Thymus (tissue), 11 donors: ENCODE measurements around the gene GNAI3. TPM values are rescaled to one million over a fixed set of nuclear protein-coding genes. Genes with fewer than 3 reads are reported as not detected.

Experiments
- DNase-seq, 9 donors: peaks; one replicate each; pipeline ENCODE4 v3.0.0-alpha.2; 2013; ENCODE audit warnings: low spot score in 9 of 9, low read depth in 6 of 9, missing footprints in 1 of 9
- H3K27ac ChIP-seq, 2 donors: one replicate each; pipeline ENCODE4 v1.5.1; 2013; ENCODE audit warnings: control low read depth in 1 of 2, low read depth in 1 of 2, low read length in 1 of 2, mild to moderate bottlenecking in 1 of 2, moderate library complexity in 1 of 2
- H3K27me3 ChIP-seq, 2 donors: one replicate each; pipeline ENCODE4 v1.5.1; 2013; ENCODE audit warnings: low read length in 1 of 2; ENCODE audit not compliant: control insufficient read depth in 2 of 2, insufficient read depth in 1 of 2
- H3K36me3 ChIP-seq, 2 donors: one replicate each; pipeline ENCODE4 v1.5.1; 2013; ENCODE audit warnings: low read length in 1 of 2, mild to moderate bottlenecking in 1 of 2, moderate library complexity in 1 of 2; ENCODE audit not compliant: control insufficient read depth in 2 of 2, insufficient read depth in 2 of 2
- H3K4me1 ChIP-seq, 2 donors: one replicate each; pipeline ENCODE4 v1.5.1; 2013; ENCODE audit warnings: low read length in 2 of 2; ENCODE audit not compliant: control insufficient read depth in 2 of 2, insufficient read depth in 2 of 2
- H3K4me3 ChIP-seq, 2 donors: one replicate each; pipeline ENCODE4 v1.5.1; 2013; ENCODE audit warnings: low read length in 2 of 2, control low read depth in 1 of 2, mild to moderate bottlenecking in 1 of 2
- H3K9me3 ChIP-seq, 2 donors: one replicate each; pipeline ENCODE4 v1.5.1; 2013; ENCODE audit warnings: low read length in 1 of 2, mild to moderate bottlenecking in 1 of 2; ENCODE audit not compliant: control insufficient read depth in 2 of 2, insufficient read depth in 1 of 2
- WGBS: extraction: QIAGEN DNeasy Blood & Tissue Kit; methylation state at CpG from one replicate; pipeline ENCODE4 v1.1.7; 2013; 5-methylcytosine and 5-hydroxymethylcytosine counted together
- polyA plus RNA-seq: library from polyadenylated mRNA; stranded (reverse); fragments of 200-250 nt; gene quantifications from one replicate; pipeline ENCODE4 v1.2.3, GENCODE V29; 2013
- total RNA-seq: library from RNA; stranded (reverse); fragments of 120-200 nt; gene quantifications from one replicate; pipeline ENCODE4 v1.2.4, GENCODE V29; 2013
- donor health status: healthy.

Gene GNAI3
- total and polyA plus RNA-seq, 2 donors, result 4.7 to 7.7 TPM

DNA sequence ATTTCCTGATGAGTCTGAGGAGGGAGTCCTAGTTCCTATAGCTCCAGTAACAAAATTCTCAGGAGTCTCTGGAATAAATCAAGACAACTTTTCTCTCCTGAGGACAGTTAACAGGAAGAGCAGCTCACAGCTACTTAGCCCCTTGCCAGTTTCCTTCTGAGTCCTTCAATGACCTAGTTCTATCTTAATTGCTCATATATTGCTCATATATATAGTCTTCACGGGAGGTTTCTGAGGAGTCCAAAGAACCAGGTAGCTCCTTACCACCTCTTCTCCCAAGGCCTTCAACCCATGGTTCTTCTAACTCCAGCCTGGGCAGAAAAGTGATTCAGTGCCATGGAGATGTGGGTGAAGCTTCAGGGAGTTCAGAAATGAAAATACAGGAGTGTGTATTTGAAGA is 43.4 kb upstream of the GNAI3 start:
- H3K27ac ChIP-seq, result no peak overlapping the region
- no peak for DNase-seq
- no peak overlapping the region for H3K4me3 ChIP-seq
- H3K9me3 ChIP-seq, result no peaks in the 10 kb centered on the region
- peaks cover 0 to 17% of the 10 kb centered on the region in 2 donors for H3K27me3 ChIP-seq
- H3K36me3 ChIP-seq, result peaks cover 12 to 14% of the 10 kb centered on the region in 2 donors
- peaks cover 36 to 64% of the 10 kb centered on the region in 2 donors for H3K4me1 ChIP-seq
- 98% methylated on average over 1 of the region's 1 CpG for WGBS

DNA sequence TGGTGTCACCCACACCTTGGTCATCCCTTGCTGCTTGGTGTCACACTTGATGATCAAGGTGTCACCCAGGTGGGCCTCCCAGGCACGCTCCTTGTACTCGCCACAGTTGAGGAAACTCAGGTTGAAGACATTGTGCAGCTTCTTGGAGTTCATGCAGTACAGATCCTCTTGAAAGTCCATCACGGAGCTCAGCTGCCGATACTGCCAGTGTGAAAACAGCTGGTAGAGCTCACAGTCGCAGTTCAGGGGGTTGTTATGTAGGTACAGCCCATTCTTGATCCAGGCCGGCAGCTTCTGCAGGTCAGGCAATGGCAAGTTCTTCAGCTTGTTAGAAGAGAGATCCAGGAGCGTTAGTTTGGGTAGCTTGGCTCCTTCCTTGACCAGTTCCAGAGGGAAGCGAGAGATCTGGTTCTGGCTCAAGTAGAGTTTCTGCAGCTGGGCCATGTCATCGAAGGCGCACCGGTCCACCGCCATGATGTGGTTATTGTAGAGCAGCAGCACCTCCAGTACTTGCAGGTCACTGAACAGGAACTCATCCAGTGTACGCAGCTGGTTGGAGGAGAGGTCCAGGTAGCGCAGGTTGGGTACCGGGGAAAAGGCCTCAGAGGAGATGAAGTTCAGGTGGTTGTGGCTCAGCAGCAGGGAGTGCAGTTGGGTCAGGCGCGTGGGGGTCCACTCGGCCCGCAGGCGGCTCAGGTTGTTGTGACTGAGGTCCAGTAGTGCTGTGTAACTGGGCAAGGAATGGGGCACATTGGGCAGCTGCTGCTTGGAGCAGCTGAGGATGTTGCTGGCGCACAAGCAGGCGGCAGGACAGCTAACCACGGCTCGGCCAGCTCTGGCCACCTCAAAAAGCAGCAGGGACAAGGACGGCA is 40.2 kb upstream of the GNAI3 start:
- no peak for DNase-seq
- H3K27me3 ChIP-seq, result peaks cover 0 to 30% of the 10 kb centered on the region in 2 donors
- no peak overlapping the region for H3K27ac ChIP-seq
- WGBS, result 96% methylated on average over 25 of the region's 25 CpGs
- peaks cover 0 to 4% of the 10 kb centered on the region in 2 donors for H3K9me3 ChIP-seq
- no peak overlapping the region for H3K4me3 ChIP-seq
- peaks cover 4 to 6% of the 10 kb centered on the region in 2 donors for H3K36me3 ChIP-seq
- peaks cover 13 to 39% of the 10 kb centered on the region in 2 donors for H3K4me1 ChIP-seq

- peaks cover 9 to 35% of the 10 kb centered on the region in 2 donors for H3K4me1 ChIP-seq
- H3K27me3 ChIP-seq, result peaks cover 0 to 30% of the 10 kb centered on the region in 2 donors
- WGBS, result 95% methylated on average over 7 of the region's 7 CpGs
- H3K9me3 ChIP-seq, result peaks cover 0 to 4% of the 10 kb centered on the region in 2 donors
- peaks cover 4 to 6% of the 10 kb centered on the region in 2 donors for H3K36me3 ChIP-seq
- no peak overlapping the region for H3K27ac ChIP-seq
- DNase-seq, result no peak
- peak overlapping the region; percentile 40 to 72 for H3K4me3 ChIP-seq
These were observed 39.6 kb upstream of the GNAI3 start for GRCh38 chr1:109508873-109509175.

GRCh38 chr1:109509176-109510134 is 39.0 kb upstream of the GNAI3 start, which contains the start of gene AMIGO1:
TSS of gene AMIGO1 (minus strand) at chr1:109509727. CDS start at chr1:109508912, 815 bp downstream.
- H3K27me3 ChIP-seq, result peaks cover 0 to 30% of the 10 kb centered on the region in 2 donors
- H3K4me3 ChIP-seq, result peak within 1 kb of the TSS; percentile 52 to 72
- WGBS, result 4% methylated on average over 100 of the region's 100 CpGs
- peaks cover 0 to 4% of the 10 kb centered on the region in 2 donors for H3K9me3 ChIP-seq
- DNase-seq, result peak in 4 of 9 donors; percentile 50 to 77 (median 64)
- H3K4me1 ChIP-seq, result peaks cover 4 to 29% of the 10 kb centered on the region in 2 donors
- H3K27ac ChIP-seq, result peak within 1 kb of the TSS in 1 of 2 donors; percentile 33
- peaks cover 4 to 5% of the 10 kb centered on the region in 2 donors for H3K36me3 ChIP-seq

DNA sequence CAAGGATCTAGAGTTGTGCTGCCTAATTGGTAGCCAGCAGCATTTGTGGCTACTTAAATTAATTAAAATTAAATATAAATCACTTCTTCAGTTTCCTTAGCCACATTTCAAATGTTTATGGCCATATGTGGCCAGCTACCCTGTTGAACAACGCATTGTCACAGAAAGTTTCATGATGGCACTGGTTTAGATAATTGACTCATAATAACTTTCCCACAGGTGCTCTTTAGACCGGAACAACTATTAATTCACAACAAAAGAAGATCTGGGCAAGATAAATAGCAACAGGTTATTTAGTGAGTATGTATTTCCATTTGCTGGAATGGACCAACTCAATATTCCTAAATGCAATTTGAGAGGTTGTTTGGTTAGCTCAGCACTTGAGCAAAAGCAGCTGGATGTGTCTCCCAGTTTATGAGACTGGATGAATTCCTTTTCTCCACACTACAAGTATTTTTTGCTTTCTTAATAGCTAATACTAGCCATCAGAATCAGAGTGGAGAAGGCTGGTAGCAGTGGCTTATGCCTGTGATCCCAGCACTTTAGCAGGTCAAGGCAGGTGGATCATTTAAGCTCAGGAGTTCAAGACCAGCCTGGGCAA is 35.2 kb upstream of the GNAI3 start:
- Histone ChIP-seq H3K27me3 (peaks cover 0 to 28% of the 10 kb centered on the region in 2 donors), H3K27ac (no peak overlapping the region), H3K4me3 (no peak overlapping the region), H3K4me1 (peaks cover 4 to 17% of the 10 kb centered on the region in 2 donors), H3K36me3 (no peaks in the 10 kb centered on the region), H3K9me3 (peaks cover 0 to 4% of the 10 kb centered on the region in 2 donors)
- WGBS, result 95% methylated on average over 2 of the region's 2 CpGs
- no peak for DNase-seq

DNA sequence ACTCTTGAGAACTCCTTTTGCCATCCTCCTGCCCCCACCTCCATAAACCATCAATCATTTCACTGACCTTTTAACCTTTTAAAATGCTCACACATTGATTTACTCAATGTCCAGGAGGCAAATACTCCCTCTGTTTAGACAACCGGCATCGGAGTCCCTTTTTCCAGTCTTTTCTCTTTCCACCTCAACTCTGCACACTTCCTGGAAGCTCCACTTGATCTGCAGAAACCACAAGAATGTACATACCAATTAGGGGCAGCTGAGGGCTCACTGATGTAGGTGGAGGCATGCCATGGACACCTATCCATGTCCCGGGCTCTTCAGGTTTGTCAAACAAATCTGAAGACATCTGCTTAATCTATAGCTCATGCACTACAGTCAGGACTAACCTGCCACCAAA is 33.6 kb upstream of the GNAI3 start:
- Histone ChIP-seq H3K27me3 (peaks cover 0 to 14% of the 10 kb centered on the region in 2 donors), H3K9me3 (peaks cover 0 to 4% of the 10 kb centered on the region in 2 donors), H3K27ac (no peak overlapping the region), H3K4me3 (no peak overlapping the region), H3K4me1 (peaks cover 4 to 9% of the 10 kb centered on the region in 2 donors), H3K36me3 (no peaks in the 10 kb centered on the region)
- 88% methylated on average over 3 of the region's 3 CpGs for WGBS
- DNase-seq, result no peak

DNA sequence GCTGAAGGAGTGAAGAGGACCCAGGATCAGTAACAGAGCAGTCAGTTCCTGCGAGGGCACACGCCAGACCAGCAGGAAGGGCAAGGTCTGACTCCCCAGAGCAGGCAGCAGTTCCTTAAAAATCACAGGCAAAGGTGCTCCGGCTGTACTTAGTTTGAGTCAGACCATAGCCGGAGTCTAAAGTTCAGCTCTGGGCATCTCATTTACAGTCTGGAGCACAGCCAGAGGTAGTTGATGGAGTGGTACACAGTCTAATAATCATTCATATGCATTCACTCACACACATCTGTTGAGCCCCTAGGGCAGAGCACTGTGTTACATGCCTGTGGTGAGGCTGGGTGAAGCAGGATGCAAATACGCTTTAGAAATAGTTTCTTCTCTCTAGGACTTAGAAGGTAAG is 31.5 kb upstream of the GNAI3 start:
- Histone ChIP-seq H3K36me3 (no peaks in the 10 kb centered on the region), H3K27me3 (peaks cover 0 to 6% of the 10 kb centered on the region in 2 donors), H3K9me3 (no peaks in the 10 kb centered on the region), H3K4me3 (no peak overlapping the region), H3K27ac (no peak overlapping the region), H3K4me1 (no peaks in the 10 kb centered on the region)
- no peak for DNase-seq
- 94% methylated on average over 5 of the region's 5 CpGs for WGBS

- WGBS, result 96% methylated on average over 5 of the region's 5 CpGs
- no peaks in the 10 kb centered on the region for H3K4me1 ChIP-seq
These were observed 31.1 kb upstream of the GNAI3 start for GRCh38 chr1:109517337-109517736.

More at GRCh38 chr1:109517337-109517736, 31.1 kb upstream of the GNAI3 start:
- no peak for DNase-seq
- no peak overlapping the region for H3K27ac ChIP-seq
- no peaks in the 10 kb centered on the region for H3K36me3 ChIP-seq
- H3K9me3 ChIP-seq, result no peaks in the 10 kb centered on the region
- H3K4me3 ChIP-seq, result no peak overlapping the region
- H3K27me3 ChIP-seq, result peaks cover 0 to 6% of the 10 kb centered on the region in 2 donors
